NCI-H345 treated with DMSO at 0.1 percent for 48 hours (cell line): ENCODE measurements around the gene SEC22C.
"Not testable (repeated sequence)": the region's sequence is repeated elsewhere in the genome, so short reads cannot be mapped to it uniquely, and the experiment has no call there.

Experiments used
- DNase-seq: peaks from one replicate; lab custom pipeline; 2025; ENCODE audit not compliant: unreplicated experiment; lab: John Stamatoyannopoulos, UW

Gene SEC22C, protein sequence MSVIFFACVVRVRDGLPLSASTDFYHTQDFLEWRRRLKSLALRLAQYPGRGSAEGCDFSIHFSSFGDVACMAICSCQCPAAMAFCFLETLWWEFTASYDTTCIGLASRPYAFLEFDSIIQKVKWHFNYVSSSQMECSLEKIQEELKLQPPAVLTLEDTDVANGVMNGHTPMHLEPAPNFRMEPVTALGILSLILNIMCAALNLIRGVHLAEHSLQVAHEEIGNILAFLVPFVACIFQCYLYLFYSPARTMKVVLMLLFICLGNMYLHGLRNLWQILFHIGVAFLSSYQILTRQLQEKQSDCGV

GRCh38 chr3:42581709-42582473 is at the start of gene SEC22C:
SEC22C (minus strand) TSS chr3:42581967; CDS start chr3:42569046, 12,921 bp downstream.
- DNase-seq: peak; percentile 81

DNA sequence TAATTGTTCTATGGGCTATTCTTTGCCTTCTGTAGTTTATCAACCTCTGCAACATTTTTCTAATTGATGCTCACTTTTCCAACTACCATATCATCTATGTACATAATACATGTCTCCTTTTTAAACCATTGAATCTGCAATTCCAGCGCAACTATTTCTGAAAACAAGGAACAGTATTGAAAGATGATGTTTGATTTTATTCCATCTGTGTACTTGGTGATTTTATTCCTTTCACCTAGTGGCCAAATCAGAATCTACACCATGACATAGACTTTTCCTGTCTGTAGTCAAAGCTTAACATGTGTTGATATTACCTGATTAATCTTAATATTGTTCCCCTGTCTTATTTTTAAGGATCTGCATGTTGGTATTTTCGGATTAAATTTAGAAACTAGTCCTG is 31.7 kb upstream of the SEC22C start:
- no peak for DNase-seq

- no peak for DNase-seq
These were observed 31.2 kb upstream of the SEC22C start for GRCh38 chr3:42612928-42613327.

DNA sequence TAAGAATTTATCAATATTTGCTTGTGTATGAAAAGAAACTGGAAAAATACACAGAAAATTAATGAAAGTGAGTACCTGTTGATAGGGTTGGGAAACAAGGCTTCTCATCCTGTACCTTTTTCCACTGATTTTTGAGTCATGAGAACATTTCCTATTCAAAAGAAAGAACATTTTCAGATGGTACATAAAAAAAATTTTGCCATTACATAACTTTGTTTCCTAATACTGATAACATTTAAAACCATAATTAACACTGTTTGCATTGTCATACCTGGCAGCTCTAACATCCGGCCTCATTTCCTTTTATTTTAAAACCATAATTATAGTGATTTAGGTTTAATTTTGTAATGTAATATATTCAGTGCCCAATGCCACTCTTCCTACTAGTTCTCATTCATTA is 30.4 kb upstream of the SEC22C start:
- DNase-seq: no peak

GRCh38 chr3:42610976-42611375 is 29.2 kb upstream of the SEC22C start:
- no peak for DNase-seq

DNA sequence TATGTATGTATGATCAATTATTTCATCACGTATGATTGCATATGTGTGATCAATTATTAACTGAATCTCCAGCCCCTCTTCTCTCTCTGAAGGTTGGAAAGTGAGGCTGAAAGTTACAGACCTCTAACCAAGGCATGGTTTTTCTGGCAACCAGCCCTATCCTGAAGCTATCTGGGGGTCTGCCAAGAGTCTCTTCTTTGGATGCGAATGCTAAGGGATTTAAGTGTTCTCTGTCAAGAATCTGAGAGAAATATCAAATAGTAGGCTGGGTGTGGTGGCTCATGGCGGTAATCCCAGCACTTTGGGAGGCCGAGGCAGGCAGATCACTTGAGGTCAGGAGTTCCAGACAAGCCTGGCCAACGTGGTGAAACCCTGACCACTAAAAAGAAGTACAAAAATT is 26.8 kb upstream of the SEC22C start:
- no peak for DNase-seq

DNA sequence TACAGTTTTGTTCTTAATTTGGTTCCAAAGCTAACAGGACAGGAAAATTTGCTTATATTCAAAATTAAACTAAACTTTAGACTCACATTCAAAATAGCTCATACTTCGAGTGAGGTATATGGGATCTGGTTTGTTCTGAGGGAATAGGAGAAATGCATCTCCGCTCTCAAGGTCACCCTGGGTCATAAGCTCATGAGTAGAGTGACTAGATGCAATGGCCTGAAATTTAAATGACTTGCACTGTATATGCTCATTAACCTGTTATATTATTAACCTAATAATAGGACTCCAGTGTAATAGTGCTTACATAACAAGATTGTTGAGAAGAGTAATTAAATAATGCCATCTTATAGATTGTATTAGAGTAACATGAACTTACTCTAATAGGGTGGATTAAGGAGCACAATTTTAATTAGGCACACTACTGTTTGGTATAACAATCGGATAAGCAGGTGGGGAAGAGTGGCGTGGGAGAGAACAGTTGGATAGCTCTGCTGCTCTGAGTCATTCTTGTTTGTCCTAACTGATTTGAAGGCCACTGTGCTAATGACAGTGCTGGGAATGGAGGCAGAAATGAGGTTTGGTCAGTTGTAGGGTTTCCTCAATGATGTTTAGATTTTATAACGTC is 23.9 kb upstream of the SEC22C start:
- DNase-seq: no peak

- no peak for DNase-seq
These were observed 21.2 kb upstream of the SEC22C start for GRCh38 chr3:42602961-42603360.

DNA sequence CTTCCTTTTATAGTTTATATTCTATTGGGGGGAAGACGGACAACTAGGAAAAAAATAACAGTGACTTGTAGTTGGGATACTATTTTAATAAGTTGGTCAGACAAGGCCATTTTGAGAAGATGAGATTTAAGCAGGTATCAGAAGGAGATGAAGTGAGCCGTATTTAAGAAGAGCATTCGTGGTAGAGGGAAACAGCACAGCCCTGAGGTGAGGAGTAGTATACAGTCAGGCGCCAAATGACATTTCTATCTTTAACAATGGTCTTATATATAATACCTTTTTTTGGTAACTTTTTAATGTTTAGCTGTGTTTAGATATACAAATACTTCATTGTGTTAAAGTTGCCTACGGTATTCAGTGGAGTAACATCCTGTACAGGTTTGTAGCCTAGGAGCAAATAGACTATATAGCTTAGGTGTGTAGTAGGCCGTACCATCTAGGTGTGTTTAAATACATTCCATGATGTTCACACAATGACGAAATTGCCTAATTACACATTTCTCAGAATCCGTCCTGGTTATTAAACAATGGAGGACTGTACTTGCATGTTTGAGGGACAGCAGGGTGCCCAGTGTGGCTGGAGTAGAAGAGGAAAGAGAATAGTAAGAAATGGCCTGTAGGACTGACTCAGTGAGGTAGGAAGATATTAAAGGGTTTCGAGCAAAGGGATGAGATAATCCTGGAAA is 20.3 kb upstream of the SEC22C start:
- no peak for DNase-seq

GRCh38 chr3:42600958-42601675 is 19.4 kb upstream of the SEC22C start:
- DNase-seq: no peak

- peak; percentile 91 for DNase-seq
These were observed 18.6 kb upstream of the SEC22C start, which contains the start of gene NKTR for GRCh38 chr3:42600111-42600957. NKTR (plus strand) TSS chr3:42600686; CDS start chr3:42601007, 321 bp downstream.

DNA sequence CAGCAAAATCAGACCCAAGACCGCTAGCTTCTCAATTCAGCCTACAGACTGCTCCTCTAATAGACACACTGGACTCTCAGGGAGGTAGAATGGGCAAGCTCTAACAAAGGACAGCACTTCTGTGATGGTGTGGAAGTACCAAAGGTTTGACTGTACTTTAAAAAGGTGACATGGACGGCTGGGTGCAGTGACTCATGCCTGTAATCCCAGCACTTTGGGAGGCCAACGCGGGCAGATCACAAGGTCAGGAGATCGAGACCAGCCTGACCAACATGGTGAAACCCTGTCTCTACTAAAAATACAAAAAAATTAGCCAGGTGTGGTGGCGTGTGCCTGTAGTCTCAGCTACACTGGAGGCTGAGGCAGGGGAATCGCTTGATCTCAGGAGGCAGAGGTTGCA is 15.3 kb upstream of the SEC22C start:
- not testable (repeated sequence) for DNase-seq

GRCh38 chr3:42595682-42596081 is 13.9 kb upstream of the SEC22C start:
- DNase-seq: no peak

GRCh38 chr3:42593635-42594034 is 11.9 kb upstream of the SEC22C start:
- no peak for DNase-seq

GRCh38 chr3:42591811-42592210 is 10.0 kb upstream of the SEC22C start:
- DNase-seq: no peak

GRCh38 chr3:42590989-42591756 is 9.4 kb upstream of the SEC22C start:
- DNase-seq: no peak

- DNase-seq: no peak
These were observed 7.8 kb upstream of the SEC22C start for GRCh38 chr3:42589382-42590109.

- DNase-seq: no peak
These were observed 6.9 kb upstream of the SEC22C start for GRCh38 chr3:42588625-42589024.
